ENCODE results near the gene TCF4. TPM values are rescaled to one million over a fixed set of nuclear protein-coding genes. Genes with fewer than 3 reads are reported as not detected.

Gene TCF4
- total and polyA plus RNA-seq, 2 experiments from 2014 or later: 77.7 to 89.2 TPM

DNA sequence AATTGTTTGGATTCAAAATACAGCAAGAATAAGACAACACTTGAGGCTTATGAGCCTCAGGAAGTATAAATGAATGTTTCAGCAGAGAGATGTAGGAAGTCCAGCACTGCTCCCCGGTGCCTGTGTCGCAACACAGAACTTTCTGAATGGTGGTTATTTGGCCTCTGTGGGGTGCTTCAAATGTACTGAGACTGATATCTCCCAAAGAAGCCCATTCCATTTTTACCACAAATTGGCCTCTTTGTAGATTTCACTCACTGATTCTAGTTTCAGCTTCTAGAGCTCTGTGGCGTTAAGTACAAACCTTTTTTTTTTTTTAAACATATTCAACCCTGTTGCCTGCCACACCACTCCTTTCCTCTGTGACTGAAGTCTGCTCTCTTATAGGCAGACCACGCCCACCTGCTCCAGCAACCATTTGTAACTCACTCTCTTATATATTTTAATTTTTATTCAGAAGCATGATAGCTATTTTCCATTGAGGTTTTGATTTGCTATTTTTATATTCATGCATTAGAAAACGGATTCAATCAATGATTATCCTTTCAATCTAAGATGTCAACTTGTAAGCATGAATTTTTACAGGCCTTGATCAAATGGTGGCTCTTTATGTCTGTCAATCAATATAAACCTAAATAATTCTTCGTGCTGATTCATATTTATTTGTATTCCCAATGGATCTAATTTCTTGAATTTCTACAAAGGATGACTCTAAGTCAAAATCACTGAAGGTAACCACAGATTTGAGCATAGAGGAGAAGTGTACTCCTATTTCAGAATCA is 351.7 kb downstream of the TCF4 start:
- no peak overlapping the region for H3K4me3 Mint-ChIP-seq
- DNase-seq (ENCODE audit: low spot score) (no peak), ATAC-seq (no peak)
- Histone ChIP-seq H3F3A (replicated peaks; ENCODE audit: low read depth) (no peaks in the 10 kb centered on the region), H4K20me1 (replicated peaks; ENCODE audit: insufficient read depth) (no peaks in the 10 kb centered on the region), H3K9me2 (ENCODE audit: insufficient read depth) (no peaks in the 10 kb centered on the region), H3K79me2 (replicated peaks; ENCODE audit: insufficient read depth) (no peaks in the 10 kb centered on the region; the same call in 1 of the 2 replicates), H3K4me3 (no peak overlapping the region), H3K36me3 (ENCODE audit: insufficient read depth) (peaks cover 18% of the 10 kb centered on the region), H3K27me3 (ENCODE audit: insufficient read depth) (no peaks in the 10 kb centered on the region), H3K27ac (ENCODE audit: low read depth) (no peak overlapping the region), H3K4me1 (ENCODE audit: insufficient read depth) (peaks cover 16% of the 10 kb centered on the region; the same call in 1 of the 2 replicates), H2AFZ (no peak overlapping the region), H3K4me2 (no peak overlapping the region)
- peaks cover 3% of the 10 kb centered on the region for H3K27me3 Mint-ChIP-seq (ENCODE audit: insufficient read depth, low read depth, poor library complexity)
- H3K9me3 Mint-ChIP-seq: no peaks in the 10 kb centered on the region
- peaks cover 10% of the 10 kb centered on the region; the same call in 2 of the 3 replicates for H3K4me1 Mint-ChIP-seq
- TF ChIP-seq CREB1 (CRISPR knock-in tag; IDR thresholded peaks at IDR 0.05; ENCODE audit: low read depth): no peak
- TF ChIP-seq, protein P1, sequence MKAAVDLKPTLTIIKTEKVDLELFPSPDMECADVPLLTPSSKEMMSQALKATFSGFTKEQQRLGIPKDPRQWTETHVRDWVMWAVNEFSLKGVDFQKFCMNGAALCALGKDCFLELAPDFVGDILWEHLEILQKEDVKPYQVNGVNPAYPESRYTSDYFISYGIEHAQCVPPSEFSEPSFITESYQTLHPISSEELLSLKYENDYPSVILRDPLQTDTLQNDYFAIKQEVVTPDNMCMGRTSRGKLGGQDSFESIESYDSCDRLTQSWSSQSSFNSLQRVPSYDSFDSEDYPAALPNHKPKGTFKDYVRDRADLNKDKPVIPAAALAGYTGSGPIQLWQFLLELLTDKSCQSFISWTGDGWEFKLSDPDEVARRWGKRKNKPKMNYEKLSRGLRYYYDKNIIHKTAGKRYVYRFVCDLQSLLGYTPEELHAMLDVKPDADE (IDR thresholded peaks at IDR 0.05): no peak
- TF ChIP-seq, protein P2, sequence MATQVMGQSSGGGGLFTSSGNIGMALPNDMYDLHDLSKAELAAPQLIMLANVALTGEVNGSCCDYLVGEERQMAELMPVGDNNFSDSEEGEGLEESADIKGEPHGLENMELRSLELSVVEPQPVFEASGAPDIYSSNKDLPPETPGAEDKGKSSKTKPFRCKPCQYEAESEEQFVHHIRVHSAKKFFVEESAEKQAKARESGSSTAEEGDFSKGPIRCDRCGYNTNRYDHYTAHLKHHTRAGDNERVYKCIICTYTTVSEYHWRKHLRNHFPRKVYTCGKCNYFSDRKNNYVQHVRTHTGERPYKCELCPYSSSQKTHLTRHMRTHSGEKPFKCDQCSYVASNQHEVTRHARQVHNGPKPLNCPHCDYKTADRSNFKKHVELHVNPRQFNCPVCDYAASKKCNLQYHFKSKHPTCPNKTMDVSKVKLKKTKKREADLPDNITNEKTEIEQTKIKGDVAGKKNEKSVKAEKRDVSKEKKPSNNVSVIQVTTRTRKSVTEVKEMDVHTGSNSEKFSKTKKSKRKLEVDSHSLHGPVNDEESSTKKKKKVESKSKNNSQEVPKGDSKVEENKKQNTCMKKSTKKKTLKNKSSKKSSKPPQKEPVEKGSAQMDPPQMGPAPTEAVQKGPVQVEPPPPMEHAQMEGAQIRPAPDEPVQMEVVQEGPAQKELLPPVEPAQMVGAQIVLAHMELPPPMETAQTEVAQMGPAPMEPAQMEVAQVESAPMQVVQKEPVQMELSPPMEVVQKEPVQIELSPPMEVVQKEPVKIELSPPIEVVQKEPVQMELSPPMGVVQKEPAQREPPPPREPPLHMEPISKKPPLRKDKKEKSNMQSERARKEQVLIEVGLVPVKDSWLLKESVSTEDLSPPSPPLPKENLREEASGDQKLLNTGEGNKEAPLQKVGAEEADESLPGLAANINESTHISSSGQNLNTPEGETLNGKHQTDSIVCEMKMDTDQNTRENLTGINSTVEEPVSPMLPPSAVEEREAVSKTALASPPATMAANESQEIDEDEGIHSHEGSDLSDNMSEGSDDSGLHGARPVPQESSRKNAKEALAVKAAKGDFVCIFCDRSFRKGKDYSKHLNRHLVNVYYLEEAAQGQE (IDR thresholded peaks at IDR 0.05; ENCODE audit: unreplicated experiment): no peak
- TF ChIP-seq, protein P3, sequence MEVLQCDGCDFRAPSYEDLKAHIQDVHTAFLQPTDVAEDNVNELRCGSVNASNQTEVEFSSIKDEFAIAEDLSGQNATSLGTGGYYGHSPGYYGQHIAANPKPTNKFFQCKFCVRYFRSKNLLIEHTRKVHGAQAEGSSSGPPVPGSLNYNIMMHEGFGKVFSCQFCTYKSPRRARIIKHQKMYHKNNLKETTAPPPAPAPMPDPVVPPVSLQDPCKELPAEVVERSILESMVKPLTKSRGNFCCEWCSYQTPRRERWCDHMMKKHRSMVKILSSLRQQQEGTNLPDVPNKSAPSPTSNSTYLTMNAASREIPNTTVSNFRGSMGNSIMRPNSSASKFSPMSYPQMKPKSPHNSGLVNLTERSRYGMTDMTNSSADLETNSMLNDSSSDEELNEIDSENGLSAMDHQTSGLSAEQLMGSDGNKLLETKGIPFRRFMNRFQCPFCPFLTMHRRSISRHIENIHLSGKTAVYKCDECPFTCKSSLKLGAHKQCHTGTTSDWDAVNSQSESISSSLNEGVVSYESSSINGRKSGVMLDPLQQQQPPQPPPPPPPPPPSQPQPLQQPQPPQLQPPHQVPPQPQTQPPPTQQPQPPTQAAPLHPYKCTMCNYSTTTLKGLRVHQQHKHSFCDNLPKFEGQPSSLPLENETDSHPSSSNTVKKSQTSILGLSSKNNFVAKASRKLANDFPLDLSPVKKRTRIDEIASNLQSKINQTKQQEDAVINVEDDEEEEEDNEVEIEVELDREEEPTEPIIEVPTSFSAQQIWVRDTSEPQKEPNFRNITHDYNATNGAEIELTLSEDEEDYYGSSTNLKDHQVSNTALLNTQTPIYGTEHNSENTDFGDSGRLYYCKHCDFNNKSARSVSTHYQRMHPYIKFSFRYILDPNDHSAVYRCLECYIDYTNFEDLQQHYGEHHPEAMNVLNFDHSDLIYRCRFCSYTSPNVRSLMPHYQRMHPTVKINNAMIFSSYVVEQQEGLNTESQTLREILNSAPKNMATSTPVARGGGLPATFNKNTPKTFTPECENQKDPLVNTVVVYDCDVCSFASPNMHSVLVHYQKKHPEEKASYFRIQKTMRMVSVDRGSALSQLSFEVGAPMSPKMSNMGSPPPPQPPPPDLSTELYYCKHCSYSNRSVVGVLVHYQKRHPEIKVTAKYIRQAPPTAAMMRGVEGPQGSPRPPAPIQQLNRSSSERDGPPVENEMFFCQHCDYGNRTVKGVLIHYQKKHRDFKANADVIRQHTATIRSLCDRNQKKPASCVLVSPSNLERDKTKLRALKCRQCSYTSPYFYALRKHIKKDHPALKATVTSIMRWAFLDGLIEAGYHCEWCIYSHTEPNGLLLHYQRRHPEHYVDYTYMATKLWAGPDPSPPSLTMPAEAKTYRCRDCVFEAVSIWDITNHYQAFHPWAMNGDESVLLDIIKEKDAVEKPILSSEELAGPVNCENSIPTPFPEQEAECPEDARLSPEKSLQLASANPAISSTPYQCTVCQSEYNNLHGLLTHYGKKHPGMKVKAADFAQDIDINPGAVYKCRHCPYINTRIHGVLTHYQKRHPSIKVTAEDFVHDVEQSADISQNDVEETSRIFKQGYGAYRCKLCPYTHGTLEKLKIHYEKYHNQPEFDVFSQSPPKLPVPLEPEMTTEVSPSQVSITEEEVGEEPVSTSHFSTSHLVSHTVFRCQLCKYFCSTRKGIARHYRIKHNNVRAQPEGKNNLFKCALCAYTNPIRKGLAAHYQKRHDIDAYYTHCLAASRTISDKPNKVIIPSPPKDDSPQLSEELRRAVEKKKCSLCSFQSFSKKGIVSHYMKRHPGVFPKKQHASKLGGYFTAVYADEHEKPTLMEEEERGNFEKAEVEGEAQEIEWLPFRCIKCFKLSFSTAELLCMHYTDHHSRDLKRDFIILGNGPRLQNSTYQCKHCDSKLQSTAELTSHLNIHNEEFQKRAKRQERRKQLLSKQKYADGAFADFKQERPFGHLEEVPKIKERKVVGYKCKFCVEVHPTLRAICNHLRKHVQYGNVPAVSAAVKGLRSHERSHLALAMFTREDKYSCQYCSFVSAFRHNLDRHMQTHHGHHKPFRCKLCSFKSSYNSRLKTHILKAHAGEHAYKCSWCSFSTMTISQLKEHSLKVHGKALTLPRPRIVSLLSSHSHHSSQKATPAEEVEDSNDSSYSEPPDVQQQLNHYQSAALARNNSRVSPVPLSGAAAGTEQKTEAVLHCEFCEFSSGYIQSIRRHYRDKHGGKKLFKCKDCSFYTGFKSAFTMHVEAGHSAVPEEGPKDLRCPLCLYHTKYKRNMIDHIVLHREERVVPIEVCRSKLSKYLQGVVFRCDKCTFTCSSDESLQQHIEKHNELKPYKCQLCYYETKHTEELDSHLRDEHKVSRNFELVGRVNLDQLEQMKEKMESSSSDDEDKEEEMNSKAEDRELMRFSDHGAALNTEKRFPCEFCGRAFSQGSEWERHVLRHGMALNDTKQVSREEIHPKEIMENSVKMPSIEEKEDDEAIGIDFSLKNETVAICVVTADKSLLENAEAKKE (CRISPR knock-in tag; IDR thresholded peaks at IDR 0.05): no peak
- no peak for TF ChIP-seq ZNF114 (CRISPR knock-in tag; IDR thresholded peaks at IDR 0.05)
- TF ChIP-seq JUNB (IDR thresholded peaks at IDR 0.05; ENCODE audit: unreplicated experiment): no peak
- TF ChIP-seq POLR2AphosphoS5 (IDR thresholded peaks at IDR 0.05; ENCODE audit: low read depth): no peak
- TF ChIP-seq ZNF331 (CRISPR knock-in tag; IDR thresholded peaks at IDR 0.05; ENCODE audit: low read depth): no peak
- TF ChIP-seq STAT1 (IDR thresholded peaks at IDR 0.05; ENCODE audit: unreplicated experiment): no peak
- TF ChIP-seq EZH2 (IDR thresholded peaks at IDR 0.05; ENCODE audit: low read depth, unreplicated experiment): no peak
- H3K36me3 Mint-ChIP-seq (ENCODE audit: low read depth): peaks cover 28% of the 10 kb centered on the region
- no peak overlapping the region for H3K27ac Mint-ChIP-seq

Data from GM23338 (cell line).